Gastroesophageal sphincter (tissue), 3 donors: ENCODE measurements around the gene SRRD.

Experiments
- POLR2A ChIP-seq, 2 donors: fragments of 450-650 bp; IDR thresholded peaks; one replicate each; pipeline ENCODE4 v1.6.1; 2017; ENCODE audit warnings: antibody characterized with exemption in 2 of 2, mild to moderate bottlenecking in 2 of 2, moderate library complexity in 1 of 2
- POLR2AphosphoS5 ChIP-seq: sonication (generic); formaldehyde crosslinking; IDR thresholded peaks from one replicate; pipeline ENCODE4 v1.6.1; 2017; ENCODE audit warnings: antibody characterized with exemption
- TF ChIP-seq, protein P1 (sequence below), 4 experiments: fragments of 200-600 bp in 2 of 4; fragments of 450-650 bp in 2 of 4; sonication (generic) in 1 of 4; IDR thresholded peaks; one replicate each; pipeline ENCODE4 v1.5.1; 2017 to 2019; ENCODE audit warnings: antibody characterized with exemption in 4 of 4, mild to moderate bottlenecking in 2 of 4, moderate library complexity in 2 of 4

DNA sequence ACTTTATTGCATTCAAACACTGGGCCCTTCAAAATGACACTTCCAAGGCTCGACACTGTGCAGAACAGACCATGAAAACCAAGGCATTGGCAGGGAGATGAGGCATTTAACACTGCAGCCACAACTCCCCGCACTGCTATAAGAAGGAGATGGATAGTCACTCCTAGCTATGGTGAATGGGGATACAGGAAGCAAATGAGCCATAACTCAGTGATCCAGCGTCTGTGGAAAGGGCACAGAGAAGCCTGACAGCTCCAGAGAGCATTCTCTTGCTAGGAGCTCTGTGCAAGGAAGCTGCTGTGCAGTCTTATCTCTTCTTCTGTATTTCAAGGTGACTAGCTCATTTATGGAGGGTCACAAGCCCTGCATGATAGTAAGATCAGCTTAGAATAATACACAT is 21.0 kb upstream of the SRRD start:
- TF ChIP-seq, protein P1, sequence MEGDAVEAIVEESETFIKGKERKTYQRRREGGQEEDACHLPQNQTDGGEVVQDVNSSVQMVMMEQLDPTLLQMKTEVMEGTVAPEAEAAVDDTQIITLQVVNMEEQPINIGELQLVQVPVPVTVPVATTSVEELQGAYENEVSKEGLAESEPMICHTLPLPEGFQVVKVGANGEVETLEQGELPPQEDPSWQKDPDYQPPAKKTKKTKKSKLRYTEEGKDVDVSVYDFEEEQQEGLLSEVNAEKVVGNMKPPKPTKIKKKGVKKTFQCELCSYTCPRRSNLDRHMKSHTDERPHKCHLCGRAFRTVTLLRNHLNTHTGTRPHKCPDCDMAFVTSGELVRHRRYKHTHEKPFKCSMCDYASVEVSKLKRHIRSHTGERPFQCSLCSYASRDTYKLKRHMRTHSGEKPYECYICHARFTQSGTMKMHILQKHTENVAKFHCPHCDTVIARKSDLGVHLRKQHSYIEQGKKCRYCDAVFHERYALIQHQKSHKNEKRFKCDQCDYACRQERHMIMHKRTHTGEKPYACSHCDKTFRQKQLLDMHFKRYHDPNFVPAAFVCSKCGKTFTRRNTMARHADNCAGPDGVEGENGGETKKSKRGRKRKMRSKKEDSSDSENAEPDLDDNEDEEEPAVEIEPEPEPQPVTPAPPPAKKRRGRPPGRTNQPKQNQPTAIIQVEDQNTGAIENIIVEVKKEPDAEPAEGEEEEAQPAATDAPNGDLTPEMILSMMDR (IDR thresholded peaks at IDR 0.05), result no peak
- TF ChIP-seq POLR2A (IDR thresholded peaks at IDR 0.05) (no peak), POLR2AphosphoS5 (no peak)
